ENCODE measurements around the gene SDK1.

SDK1 gene

DNA sequence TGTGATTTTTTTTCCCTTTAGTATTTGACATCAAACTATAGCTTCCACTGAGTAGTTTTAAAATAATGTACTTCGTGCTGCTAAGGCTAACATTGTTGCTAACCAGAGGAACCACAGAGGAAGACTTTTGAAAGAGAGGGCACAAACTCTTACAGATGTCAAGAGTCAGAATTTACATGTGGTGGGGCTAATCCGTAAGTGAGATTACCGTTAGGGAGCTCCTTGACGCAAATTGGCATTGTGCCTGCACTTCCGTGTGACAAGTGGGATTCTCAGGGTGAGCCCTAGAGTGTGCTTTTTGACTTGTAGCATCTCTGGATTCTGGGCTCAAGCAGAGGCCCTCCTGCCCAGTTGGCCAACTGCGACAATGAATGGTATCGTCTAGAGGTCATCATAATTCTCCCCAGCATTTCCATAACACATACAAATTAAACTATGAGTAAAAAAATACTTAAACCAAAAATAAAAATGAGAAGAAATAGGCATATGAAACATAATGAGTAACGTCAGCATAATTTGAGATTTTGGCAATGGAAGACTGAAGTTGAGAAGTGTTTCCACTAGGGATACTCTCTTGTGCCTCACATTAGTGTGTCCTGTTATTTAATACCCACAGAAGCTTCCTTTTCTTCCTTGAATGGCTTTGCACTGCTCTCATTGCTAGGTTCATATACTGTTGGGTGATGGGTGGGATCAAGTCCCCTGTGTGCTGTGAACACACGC, 164.0 kb downstream of the SDK1 start:
- DNase-seq, result no peak

DNA sequence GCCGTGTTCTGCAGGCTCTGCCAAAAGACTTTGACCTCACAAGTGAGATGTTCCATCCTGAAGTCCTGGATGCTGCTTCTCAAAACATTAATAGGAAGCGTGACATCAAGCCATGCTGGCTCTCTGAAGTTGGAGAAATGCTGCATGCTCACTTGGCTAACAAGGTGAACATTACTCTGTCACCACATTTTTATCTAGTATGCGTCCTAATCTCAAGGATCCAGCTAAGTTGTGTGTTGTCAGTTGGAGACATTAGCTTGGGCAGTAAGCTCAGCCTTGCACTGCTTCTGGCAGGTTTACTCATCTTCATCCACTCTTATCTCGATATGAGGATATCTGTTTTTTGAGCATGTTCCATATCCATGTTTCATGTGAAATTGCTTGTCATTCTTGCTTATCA, 165.2 kb downstream of the SDK1 start:
- no peak for DNase-seq

- no peak for DNase-seq
Observed at GRCh38 chr7:3469641-3470040, 168.6 kb downstream of the SDK1 start.

- no peak for DNase-seq
Observed at GRCh38 chr7:3480197-3480596, 179.1 kb downstream of the SDK1 start.

DNA sequence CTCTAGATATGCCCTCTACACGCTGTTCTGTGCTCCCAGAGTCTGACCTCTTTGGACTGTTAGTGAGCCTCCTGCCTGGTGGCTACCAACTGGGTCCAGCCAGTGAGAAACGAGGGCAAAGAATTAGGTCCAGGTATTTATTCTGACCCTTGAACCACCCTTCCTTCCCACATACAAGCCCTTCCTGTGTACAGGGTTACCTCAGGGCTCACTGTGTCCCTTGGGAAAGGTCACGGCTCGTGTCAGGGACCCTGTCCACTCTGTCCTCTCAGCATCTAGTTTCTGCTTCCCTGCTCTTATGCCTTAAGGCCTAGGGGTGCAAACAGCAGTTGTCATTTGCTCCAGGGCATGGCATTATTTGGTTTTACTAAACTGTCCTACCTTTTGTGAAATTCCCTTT, 180.4 kb downstream of the SDK1 start:
- no peak for DNase-seq

DNA sequence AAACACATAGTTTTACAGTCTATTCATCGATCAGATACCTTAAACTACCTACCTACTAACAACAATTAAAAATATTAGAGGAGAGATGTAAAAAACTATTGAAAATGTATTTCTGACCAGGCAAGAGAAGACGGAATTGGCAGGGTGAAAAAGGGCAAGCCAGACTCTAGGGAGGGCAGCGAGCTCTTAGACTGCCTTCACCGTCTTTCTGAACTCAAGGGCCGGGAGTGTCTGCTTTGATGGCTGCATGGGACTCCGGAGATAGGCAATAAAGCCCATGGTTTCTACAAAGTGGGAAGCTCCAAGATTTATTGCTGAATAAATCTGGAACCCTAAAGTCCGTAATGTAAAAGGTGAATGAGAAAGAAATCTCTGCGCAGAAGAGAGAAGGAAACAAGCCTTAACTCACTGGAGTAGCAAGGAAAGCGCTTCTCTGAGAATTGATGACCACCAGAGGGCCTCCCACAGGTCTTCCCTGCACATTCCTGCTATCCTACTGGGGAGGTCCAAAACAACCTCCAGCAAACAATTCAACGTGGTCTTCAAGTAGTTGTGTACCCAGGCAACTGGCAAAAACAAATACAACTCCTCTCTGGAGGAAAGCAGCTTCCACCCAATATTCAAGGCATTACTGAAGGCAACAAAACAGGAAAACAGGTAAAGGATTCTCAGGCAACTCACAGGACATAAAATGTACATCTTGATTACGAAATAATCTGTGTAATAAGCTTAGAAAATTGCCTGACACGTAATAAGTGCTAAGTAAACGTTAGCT, 181.3 kb downstream of the SDK1 start:
- no peak for DNase-seq

GRCh38 chr7:3486841-3487240, 185.8 kb downstream of the SDK1 start:
- no peak for DNase-seq

DNA sequence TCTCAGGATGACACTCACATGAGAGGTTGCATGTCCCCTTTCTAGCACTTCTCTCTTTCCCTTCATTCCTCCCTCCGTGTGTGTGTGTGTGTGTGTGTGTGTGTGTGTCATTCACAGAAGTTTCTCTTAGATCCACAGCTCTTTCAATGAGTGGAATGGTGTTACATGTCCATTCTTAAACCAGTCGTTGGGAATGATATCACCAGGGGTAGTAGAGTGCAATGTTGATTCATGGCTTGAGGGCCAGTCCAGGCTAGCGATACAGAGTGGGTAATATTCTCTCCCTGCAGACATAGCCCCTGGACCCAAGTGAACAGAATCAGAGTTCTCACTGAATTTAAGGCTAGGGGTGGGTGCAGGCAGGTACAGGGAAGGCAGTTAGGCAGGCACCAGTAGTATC, 187.8 kb downstream of the SDK1 start:
- no peak for DNase-seq

- DNase-seq, result no peak
Observed at GRCh38 chr7:3493499-3493898, 192.4 kb downstream of the SDK1 start.

GRCh38 chr7:3494947-3495346, 193.9 kb downstream of the SDK1 start:
- no peak for DNase-seq

DNA sequence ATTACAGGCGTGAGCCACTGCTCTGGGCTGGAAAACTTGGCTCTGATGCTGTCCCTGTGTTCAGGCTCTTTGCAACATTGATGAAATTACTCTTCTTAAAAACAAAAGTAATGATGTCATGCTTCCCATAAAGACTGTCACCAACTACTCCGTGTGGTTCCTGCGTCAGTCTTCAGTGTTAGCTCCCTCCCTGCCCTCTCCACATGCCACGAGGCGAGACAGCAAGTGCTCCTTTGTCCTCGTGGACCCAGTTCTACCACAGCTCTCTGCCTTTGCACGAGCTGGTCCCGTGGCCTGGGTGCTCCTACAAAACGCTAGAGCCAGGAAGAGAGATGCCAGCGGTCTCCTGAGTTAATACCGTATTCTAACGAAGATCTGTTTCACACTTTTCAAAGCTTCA, 194.5 kb downstream of the SDK1 start:
- DNase-seq, result no peak

DNA sequence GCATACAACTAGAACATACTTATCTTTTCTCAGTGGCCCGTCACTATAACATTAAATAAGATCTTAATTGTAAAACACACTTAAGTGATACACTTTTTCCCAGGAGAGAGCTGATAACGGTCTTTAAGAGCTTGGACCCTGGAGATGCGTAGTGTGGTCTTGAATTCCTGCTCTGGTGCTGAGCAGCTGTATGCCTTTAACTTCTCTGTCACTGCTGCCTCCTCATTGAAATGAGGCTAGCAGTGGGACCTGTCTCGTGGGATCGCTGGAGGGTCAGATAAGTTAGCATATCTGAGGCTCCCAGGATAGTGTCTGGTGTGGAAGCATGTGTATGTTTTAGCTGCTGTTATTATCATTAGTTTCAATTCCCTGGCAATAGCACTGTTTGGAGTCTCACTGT, 194.9 kb downstream of the SDK1 start:
- DNase-seq, result no peak

DNA sequence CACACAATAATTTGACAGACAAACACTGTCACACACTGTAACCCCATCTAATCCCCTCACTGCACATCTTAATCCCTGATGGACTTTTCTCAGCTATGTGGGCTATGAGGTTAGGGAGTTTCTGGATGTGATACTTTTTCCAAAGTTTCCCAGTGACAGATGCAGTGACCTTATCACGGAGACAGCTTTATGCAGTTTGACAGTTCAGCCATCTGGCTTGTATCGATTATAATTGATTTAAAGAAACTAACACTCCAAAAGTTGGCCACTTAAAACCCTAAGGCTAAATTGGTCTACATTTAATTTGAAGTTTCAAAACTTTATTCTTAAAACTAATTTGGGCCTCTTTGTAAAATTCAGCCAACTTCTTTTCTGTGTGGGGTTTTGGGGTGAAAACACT, 196.7 kb downstream of the SDK1 start:
- no peak for DNase-seq

GRCh38 chr7:3501671-3502070, 200.6 kb downstream of the SDK1 start:
- no peak for DNase-seq

DNA sequence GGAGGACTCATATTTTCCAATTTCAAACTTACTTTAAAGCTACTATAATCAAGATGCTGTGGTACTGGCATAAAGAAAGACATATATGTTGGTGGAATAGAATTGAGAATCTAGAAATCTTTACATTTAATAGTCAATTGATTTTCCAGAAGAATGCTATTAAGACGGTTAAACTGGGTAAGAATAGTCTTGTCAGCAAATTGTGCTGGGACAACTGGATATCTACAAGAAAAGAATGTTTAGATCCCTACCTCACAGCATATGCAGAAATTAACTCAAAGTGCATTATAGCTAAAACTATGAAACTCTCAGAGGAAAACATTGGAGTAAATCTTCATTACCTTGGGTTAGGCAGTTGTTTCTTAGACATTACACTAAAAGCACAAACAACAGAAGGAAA, 203.3 kb downstream of the SDK1 start:
- DNase-seq, result no peak

- no peak for DNase-seq
Observed at GRCh38 chr7:3510101-3511020, 209.3 kb downstream of the SDK1 start.

- DNase-seq, result no peak
Observed at GRCh38 chr7:3517344-3517743, 216.3 kb downstream of the SDK1 start.

- no peak for DNase-seq
Observed at GRCh38 chr7:3518546-3518945, 217.5 kb downstream of the SDK1 start.

- DNase-seq, result no peak
Observed at GRCh38 chr7:3520206-3520605, 219.2 kb downstream of the SDK1 start.

- no peak for DNase-seq
Observed at GRCh38 chr7:3527496-3528124, 226.6 kb downstream of the SDK1 start.

- DNase-seq, result no peak
Observed at GRCh38 chr7:3533040-3533439, 232.0 kb downstream of the SDK1 start.

- DNase-seq, result no peak
Observed at GRCh38 chr7:3537210-3537875, 236.3 kb downstream of the SDK1 start.

DNA sequence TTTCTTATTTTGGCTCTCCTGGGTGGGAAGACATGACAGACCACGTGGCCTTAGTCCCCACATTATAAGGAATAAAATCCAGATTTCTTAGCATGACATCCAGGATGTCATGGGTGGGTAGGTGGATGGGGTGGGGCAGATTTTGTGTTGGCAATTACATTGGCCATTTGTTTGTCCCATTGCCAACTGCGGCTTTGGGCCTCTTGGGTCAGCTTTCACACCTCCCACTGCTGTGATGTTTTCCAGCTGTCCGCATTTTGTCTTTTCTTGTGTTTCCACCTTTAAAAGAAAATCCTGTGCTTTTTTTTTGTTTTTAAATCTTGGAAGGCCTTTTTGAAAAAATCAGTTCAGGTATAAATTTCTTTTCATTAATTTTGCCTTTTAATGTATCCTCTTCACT, 237.0 kb downstream of the SDK1 start:
- DNase-seq, result no peak

Data from activated naive CD4-positive, alpha-beta T cell treated with Interleukin-2 at 50 U/mL for 16 hours (primary cell).